HUES64 (cell line): ENCODE data around the gene GIMAP5.

Source experiments
- H3K27ac ChIP-seq: 2 replicates; pipeline ENCODE4 v1.7.0; 2013; ENCODE audit warnings: low read depth, low read length, inconsistent platforms
- H3K27me3 ChIP-seq: 2 replicates; pipeline ENCODE4 v1.6.1; 2013; ENCODE audit warnings: mild to moderate bottlenecking, low read length; ENCODE audit not compliant: insufficient read depth
- H3K36me3 ChIP-seq: 2 replicates; pipeline ENCODE4 v1.6.1; 2013; ENCODE audit warnings: mild to moderate bottlenecking, low read length; ENCODE audit not compliant: insufficient read depth
- H3K4me1 ChIP-seq: 2 replicates; pipeline ENCODE4 v1.6.1; 2013; ENCODE audit warnings: mild to moderate bottlenecking, low read length, moderate library complexity; ENCODE audit not compliant: insufficient read depth
- H3K4me3 ChIP-seq: 2 replicates; pipeline ENCODE4 v1.5.1; 2013; ENCODE audit warnings: mild to moderate bottlenecking, low read length, moderate library complexity
- H3K9ac ChIP-seq: 2 replicates; pipeline ENCODE4 v1.6.1; 2013; ENCODE audit warnings: mild to moderate bottlenecking, low read depth, low read length
- H3K9me3 ChIP-seq: 2 replicates; pipeline ENCODE4 v1.6.1; 2013; ENCODE audit warnings: low read depth, low read length; ENCODE audit not compliant: insufficient read depth
- WGBS: fragments of 150-250, 120-280 bp; methylation state at CpG from one replicate; pipeline ENCODE4 v1.1.7; 2013; ENCODE audit warnings: missing lambda C conversion rate; 5-methylcytosine and 5-hydroxymethylcytosine counted together

The GIMAP5 gene

GRCh38 chr7:150788474-150789269 is 51.5 kb downstream of the GIMAP5 start:
- Histone ChIP-seq H3K9me3 (no peaks in the 10 kb centered on the region), H3K4me3 (no peak overlapping the region), H3K4me1 (no peaks in the 10 kb centered on the region), H3K36me3 (no peaks in the 10 kb centered on the region), H3K27ac (no peak overlapping the region), H3K9ac (no peak overlapping the region), H3K27me3 (peaks cover 16% of the 10 kb centered on the region; the same call in 1 of the 2 replicates)
- 73% methylated on average over 9 of the region's 9 CpGs for WGBS

DNA sequence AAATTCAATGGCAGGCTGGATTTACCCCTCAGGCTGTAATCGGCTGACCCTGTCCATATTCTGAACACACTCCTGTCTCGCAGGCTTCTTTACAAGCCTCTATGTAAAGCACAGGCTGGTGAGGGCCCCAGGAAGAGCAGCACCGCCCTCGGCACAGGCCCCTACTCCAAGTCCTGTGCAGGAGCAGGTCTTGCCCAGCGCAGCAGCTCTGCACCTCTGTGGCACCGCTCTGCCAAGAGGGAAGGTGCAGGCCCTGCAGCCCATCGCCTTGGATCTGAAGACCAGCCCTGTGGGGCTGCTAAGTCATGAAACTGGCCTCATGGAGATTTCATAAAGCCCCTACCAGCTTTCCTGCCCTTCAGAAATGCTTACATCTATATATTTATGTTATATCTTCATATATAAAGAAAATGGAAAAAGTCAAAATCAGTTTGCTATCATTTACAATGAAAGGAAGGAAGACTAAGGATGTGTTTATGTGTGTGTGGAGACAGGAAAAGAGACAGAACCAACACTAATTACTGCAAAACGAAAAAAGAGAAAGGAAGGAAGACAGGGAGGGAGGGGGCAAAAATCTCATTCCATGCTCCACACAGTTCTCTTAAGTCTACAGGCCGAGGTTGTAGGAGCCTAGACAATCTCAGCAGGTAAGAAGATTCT is 53.3 kb downstream of the GIMAP5 start:
- H3K27me3 ChIP-seq: peaks cover 14% of the 10 kb centered on the region; the same call in 1 of the 2 replicates
- WGBS: 89% methylated on average over 8 of the region's 9 CpGs
- no peaks in the 10 kb centered on the region for H3K36me3 ChIP-seq
- H3K27ac ChIP-seq: no peak overlapping the region
- H3K9ac ChIP-seq: no peak overlapping the region
- no peaks in the 10 kb centered on the region for H3K9me3 ChIP-seq
- H3K4me1 ChIP-seq: no peaks in the 10 kb centered on the region
- no peak overlapping the region for H3K4me3 ChIP-seq

DNA sequence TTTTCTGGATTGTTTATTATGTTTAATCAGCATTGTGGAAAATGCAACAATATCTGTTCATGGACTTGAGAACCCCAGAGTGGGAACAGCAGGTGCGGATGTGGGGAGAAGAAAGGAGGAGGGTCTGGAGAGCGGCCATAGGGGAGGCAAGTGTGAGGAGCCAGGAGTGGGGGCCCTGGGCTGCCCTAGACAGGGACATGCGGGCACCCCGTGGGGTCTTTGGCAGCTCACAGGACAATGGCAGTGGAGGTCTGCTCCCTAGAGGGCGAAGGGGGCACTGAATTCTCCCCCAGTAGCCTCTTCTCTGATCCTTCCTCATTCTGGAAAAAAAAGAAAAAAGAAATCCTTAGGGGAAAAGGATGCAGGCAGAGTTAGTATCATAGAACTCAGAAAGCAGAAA is 54.1 kb downstream of the GIMAP5 start:
- Histone ChIP-seq H3K4me3 (no peak overlapping the region), H3K27me3 (peaks cover 15% of the 10 kb centered on the region; the same call in 1 of the 2 replicates), H3K9ac (no peak overlapping the region), H3K9me3 (no peaks in the 10 kb centered on the region), H3K27ac (no peak overlapping the region), H3K4me1 (no peaks in the 10 kb centered on the region), H3K36me3 (no peaks in the 10 kb centered on the region)
- 87% methylated on average over 5 of the region's 5 CpGs for WGBS

DNA sequence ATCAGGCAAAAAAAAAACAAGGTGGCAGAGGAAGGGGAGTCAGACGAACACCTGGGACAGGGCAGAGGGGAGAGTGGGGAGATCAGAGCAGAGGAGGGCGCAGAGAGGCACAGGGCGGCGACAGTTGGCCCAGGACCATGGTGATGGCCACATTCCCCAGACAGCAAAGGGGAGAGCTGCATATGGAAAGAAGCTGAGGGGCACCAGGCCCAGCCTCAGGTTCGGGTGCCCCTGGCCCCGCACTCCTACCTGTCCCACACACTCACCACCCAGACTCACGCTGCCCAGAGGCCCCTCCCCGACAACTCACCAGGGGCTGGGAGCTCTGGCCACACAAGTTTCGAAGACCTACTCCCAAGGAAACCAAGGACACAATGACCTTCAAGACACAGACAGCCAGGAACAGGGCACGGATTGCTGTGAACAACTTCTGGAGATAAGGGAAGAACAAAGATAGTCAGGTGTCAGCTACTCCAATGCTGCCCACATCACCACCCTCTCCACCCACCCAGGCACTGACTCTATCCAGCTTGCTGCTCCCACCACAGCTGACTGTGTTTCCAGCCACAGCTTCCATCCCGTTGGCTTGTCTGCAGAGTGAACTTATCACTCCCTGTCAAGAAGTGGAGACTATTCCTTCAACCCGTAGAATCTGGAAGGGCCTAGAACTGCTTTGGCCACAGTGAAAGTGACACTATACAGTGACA is 54.7 kb downstream of the GIMAP5 start:
- no peaks in the 10 kb centered on the region for H3K36me3 ChIP-seq
- WGBS: 90% methylated on average over 12 of the region's 12 CpGs
- H3K9ac ChIP-seq: no peak overlapping the region
- no peak overlapping the region for H3K27ac ChIP-seq
- H3K9me3 ChIP-seq: no peaks in the 10 kb centered on the region
- H3K4me1 ChIP-seq: no peaks in the 10 kb centered on the region
- no peak overlapping the region for H3K4me3 ChIP-seq
- H3K27me3 ChIP-seq: peaks cover 18% of the 10 kb centered on the region; the same call in 1 of the 2 replicates
